Neural cell (in vitro differentiated cells): ENCODE data around the gene P3H1. TPM values are rescaled to one million over a fixed set of nuclear protein-coding genes. Genes with fewer than 3 reads are reported as not detected.
"Not testable (repeated sequence)": the region's sequence is repeated elsewhere in the genome, so short reads cannot be mapped to it uniquely, and the experiment has no call there.

Source experiments
- H2AFZ ChIP-seq: fragments of 200-600, 300-800 bp; sonication (generic), shearing (Covaris generic); 2 replicates; pipeline ENCODE4 v1.6.0; 2014; ENCODE audit warnings: low read depth, mild to moderate bottlenecking, antibody characterized with exemption, low read length, moderate library complexity
- H3F3A ChIP-seq: fragments of 200-600 bp; shearing (Covaris generic); 2 replicates; pipeline ENCODE4 v1.6.1; 2016; ENCODE audit warnings: mild to moderate bottlenecking, moderate library complexity, mixed read lengths, antibody characterized with exemption, low read length; ENCODE audit not compliant: insufficient read depth, poor library complexity, severe bottlenecking
- H3K27ac ChIP-seq: fragments of 200-600, 300-800 bp; sonication (generic), shearing (Covaris generic); 2 replicates; pipeline ENCODE4 v1.5.1; 2014; ENCODE audit warnings: mild to moderate bottlenecking, low read length, moderate library complexity
- H3K27me3 ChIP-seq: fragments of 300-800, 200-600 bp; sonication (generic), shearing (Covaris generic); 2 replicates; pipeline ENCODE4 v1.6.0; 2014; ENCODE audit warnings: mild to moderate bottlenecking, low read depth, low read length, moderate library complexity; ENCODE audit not compliant: insufficient read depth
- H3K36me3 ChIP-seq: fragments of 300-800, 200-600 bp; sonication (generic), shearing (Covaris generic); 2 replicates; pipeline ENCODE4 v1.5.1; 2014; ENCODE audit warnings: mild to moderate bottlenecking, antibody characterized with exemption, low read length, moderate library complexity; ENCODE audit not compliant: insufficient read depth
- H3K4me2 ChIP-seq: fragments of 300-800, 200-600 bp; sonication (generic), shearing (Covaris generic); 2 replicates; pipeline ENCODE4 v1.6.0; 2014; ENCODE audit warnings: mild to moderate bottlenecking, low read length
- H3K4me3 ChIP-seq: fragments of 300-800, 200-600 bp; sonication (generic), shearing (Covaris generic); 2 replicates; pipeline ENCODE4 v1.5.1; 2014; ENCODE audit warnings: mild to moderate bottlenecking, low read length, moderate library complexity
- H3K79me2 ChIP-seq: fragments of 200-600 bp; shearing (Covaris generic); replicated peaks from 2 replicates; pipeline ENCODE4 v1.6.0; 2014; ENCODE audit warnings: mild to moderate bottlenecking, low read length, moderate library complexity; ENCODE audit not compliant: insufficient read depth
- H3K9ac ChIP-seq: fragments of 300-800, 200-600 bp; sonication (generic), shearing (Covaris generic); 2 replicates; pipeline ENCODE4 v1.6.1; 2016; ENCODE audit warnings: mild to moderate bottlenecking, low read length, mixed read lengths
- H3K9me2 ChIP-seq: fragments of 200-600 bp; shearing (Covaris generic); 2 replicates; pipeline ENCODE4 v1.6.1; 2016; ENCODE audit warnings: mild to moderate bottlenecking, low read length, mixed read lengths; ENCODE audit not compliant: insufficient read depth
- H3K9me3 ChIP-seq: fragments of 200-600, 300-800 bp; sonication (generic), shearing (Covaris generic); 2 replicates; pipeline ENCODE4 v1.6.1; 2016; ENCODE audit warnings: mild to moderate bottlenecking, mixed run types, low read length, moderate library complexity, mixed read lengths
- H4K20me1 ChIP-seq: fragments of 200-600 bp; shearing (Covaris generic); 2 replicates; pipeline ENCODE4 v1.6.1; 2016; ENCODE audit warnings: mild to moderate bottlenecking, mixed run types; ENCODE audit not compliant: insufficient read depth
- CTCF ChIP-seq: fragments of 450-650 bp; IDR thresholded peaks from 2 replicates; pipeline ENCODE4 v1.5.1; 2014; ENCODE audit warnings: antibody characterized with exemption, mild to moderate bottlenecking, moderate library complexity; ENCODE audit not compliant: poor library complexity, severe bottlenecking
- EP300 ChIP-seq: fragments of 450-650 bp; conservative IDR thresholded peaks from 2 replicates; pipeline ENCODE4 v1.6.1; 2014; ENCODE audit warnings: antibody characterized with exemption, mild to moderate bottlenecking, moderate library complexity; ENCODE audit not compliant: poor library complexity, severe bottlenecking
- EZH2 ChIP-seq: fragments of 200-600, 300-800 bp; shearing (Covaris generic), sonication (generic); IDR thresholded peaks from 2 replicates; pipeline ENCODE4 v1.6.1; 2014; ENCODE audit warnings: antibody characterized with exemption, low read length, borderline replicate concordance, mild to moderate bottlenecking; ENCODE audit not compliant: insufficient read depth, poor library complexity, severe bottlenecking
- MXI1 ChIP-seq: fragments of 450-650 bp; conservative IDR thresholded peaks from 2 replicates; pipeline ENCODE4 v1.6.1; 2014; ENCODE audit warnings: antibody characterized with exemption, mild to moderate bottlenecking; ENCODE audit not compliant: poor library complexity, severe bottlenecking
- POLR2AphosphoS5 ChIP-seq: IDR thresholded peaks from 2 replicates; pipeline ENCODE4 v1.6.1; 2012
- RAD21 ChIP-seq: fragments of 450-650 bp; conservative IDR thresholded peaks from 2 replicates; pipeline ENCODE4 v1.6.1; 2014; ENCODE audit warnings: antibody characterized with exemption, mild to moderate bottlenecking, moderate library complexity
- REST ChIP-seq: IDR thresholded peaks from 2 replicates; pipeline ENCODE4 v1.6.1; 2012; ENCODE audit warnings: borderline replicate concordance
- SMC3 ChIP-seq: fragments of 450-650 bp; conservative IDR thresholded peaks from 2 replicates; pipeline ENCODE4 v1.6.1; 2014; ENCODE audit warnings: antibody characterized with exemption, mild to moderate bottlenecking, moderate library complexity; ENCODE audit not compliant: poor library complexity
- TAF1 ChIP-seq: IDR thresholded peaks from 2 replicates; pipeline ENCODE4 v1.6.1; 2012; ENCODE audit warnings: low read depth
- polyA plus RNA-seq: library from polyadenylated mRNA; depleted of rRNA; stranded (reverse); fragments of >200 nt; gene quantifications from 2 replicates; pipeline ENCODE4 v1.2.3, GENCODE V29; 2014

P3H1 gene
- polyA plus RNA-seq, 1 donor from 2014 or later = 32.4 TPM

DNA sequence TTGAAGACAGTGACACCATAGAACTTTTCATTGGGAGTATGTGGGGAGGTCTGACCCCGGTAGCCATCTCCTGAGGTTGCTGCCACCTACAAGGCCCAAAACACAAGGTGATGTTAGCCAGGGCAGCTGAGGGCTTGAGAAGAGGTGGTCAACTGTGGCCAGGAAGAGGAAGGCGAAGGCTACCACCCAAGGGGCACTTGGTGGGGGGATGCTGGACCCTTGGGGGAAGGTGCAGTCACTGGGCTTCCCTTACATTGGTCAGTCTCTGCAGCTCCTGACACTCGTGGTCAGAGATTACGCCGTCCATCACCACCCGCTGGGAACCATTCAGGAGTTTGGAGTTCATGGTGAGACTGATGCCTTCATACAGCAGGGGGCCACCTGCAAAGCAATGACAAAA is 14.5 kb downstream of the P3H1 start:
- H3K9me2 ChIP-seq = no peaks in the 10 kb centered on the region
- no peaks in the 10 kb centered on the region for H4K20me1 ChIP-seq
- no peaks in the 10 kb centered on the region for H3F3A ChIP-seq
- no peak overlapping the region for H3K4me2 ChIP-seq
- no peak for TF ChIP-seq POLR2AphosphoS5
- no peak for TF ChIP-seq REST
- no peaks in the 10 kb centered on the region for H3K27me3 ChIP-seq
- no peak overlapping the region for H3K4me3 ChIP-seq
- H3K36me3 ChIP-seq = peaks cover 17% of the 10 kb centered on the region
- H2AFZ ChIP-seq = no peak overlapping the region
- peaks cover 5% of the 10 kb centered on the region for H3K9me3 ChIP-seq
- H3K79me2 ChIP-seq = no peaks in the 10 kb centered on the region
- no peak overlapping the region for H3K9ac ChIP-seq
- H3K27ac ChIP-seq = no peak overlapping the region

DNA sequence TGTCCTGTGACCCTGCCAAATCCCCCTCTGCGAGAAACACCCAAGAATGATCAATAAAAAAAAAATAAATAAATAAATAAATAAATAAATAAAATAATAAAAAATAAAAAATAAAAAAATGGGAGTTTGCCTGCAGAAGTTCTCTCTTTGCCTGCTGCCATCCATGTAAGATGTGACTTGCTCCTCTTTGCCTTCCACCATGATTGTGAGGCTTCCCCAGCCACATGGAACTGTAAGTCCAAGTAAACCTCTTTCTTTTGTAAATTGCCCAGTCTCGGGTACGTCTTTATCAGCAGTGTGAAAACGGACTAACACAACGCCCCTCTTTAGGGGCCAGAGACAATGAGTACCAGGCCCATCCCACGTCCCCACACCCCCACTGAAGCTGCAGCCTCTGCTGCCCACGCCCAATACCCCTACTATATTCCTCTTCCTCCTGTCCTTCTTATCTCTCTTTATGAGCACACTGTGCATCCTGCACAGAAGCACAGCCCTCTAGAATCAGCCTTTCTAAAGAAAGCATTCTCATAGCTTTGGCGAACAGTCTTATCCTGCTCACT is 15.2 kb downstream of the P3H1 start:
- not testable (repeated sequence) for H3F3A ChIP-seq, H3K9me3 ChIP-seq, H3K79me2 ChIP-seq, H3K27me3 ChIP-seq, H3K9me2 ChIP-seq, H3K4me2 ChIP-seq, H3K9ac ChIP-seq, H3K4me3 ChIP-seq, H3K27ac ChIP-seq, H2AFZ ChIP-seq, H4K20me1 ChIP-seq
- H3K36me3 ChIP-seq = peaks cover 17% of the 10 kb centered on the region

- Histone ChIP-seq H3K36me3 (peaks cover 17% of the 10 kb centered on the region), H3K4me3 (no peak overlapping the region), H4K20me1 (no peaks in the 10 kb centered on the region), H3K9ac (no peak overlapping the region), H3F3A (no peaks in the 10 kb centered on the region), H3K9me3 (peaks cover 5% of the 10 kb centered on the region), H3K27me3 (no peaks in the 10 kb centered on the region), H3K4me2 (no peak overlapping the region), H3K9me2 (no peaks in the 10 kb centered on the region), H2AFZ (no peak overlapping the region), H3K79me2 (no peaks in the 10 kb centered on the region), H3K27ac (no peak overlapping the region)
- TF ChIP-seq EZH2 (no peak), MXI1 (no peak), EP300 (no peak), REST (no peak), POLR2AphosphoS5 (no peak), CTCF (no peak), TAF1 (no peak), RAD21 (no peak), SMC3 (no peak)
Measured at GRCh38 chr1:42750041-42750440, 16.8 kb downstream of the P3H1 start.
